GM23248 (cell line): ENCODE results near the gene ISYNA1.

Experiments
- EZH2 ChIP-seq: fragments of 200-600 bp; sonication (generic); IDR thresholded peaks from 2 replicates; pipeline ENCODE4 v1.6.1; 2018; ENCODE audit warnings: antibody characterized with exemption, mild to moderate bottlenecking; ENCODE audit not compliant: insufficient read depth, poor library complexity, severe bottlenecking
- EZH2phosphoT487 ChIP-seq: fragments of 200-600 bp; sonication (generic); IDR thresholded peaks from 2 replicates; pipeline ENCODE4 v1.6.1; 2018; ENCODE audit warnings: antibody characterized with exemption, moderate library complexity, mild to moderate bottlenecking, low read depth; ENCODE audit not compliant: insufficient read depth

- TF ChIP-seq EZH2phosphoT487, result no peak
- TF ChIP-seq EZH2, result no peak
Measured at GRCh38 chr19:18443831-18444230, 5.9 kb upstream of the ISYNA1 start.
